Pancreas (tissue), 10 donors: ENCODE results near the gene SMARCA2. TPM values are rescaled to one million over a fixed set of nuclear protein-coding genes. Genes with fewer than 3 reads are reported as not detected.

Experiments
- ATAC-seq, 4 donors: fragments of 200-7000 bp; cut with Tn5 transposase; one replicate each; pipeline versions ENCODE4 v1.8.0 to v1.9.1; 2020; ENCODE audit warnings: mild to moderate bottlenecking in 4 of 4, moderate library complexity in 4 of 4
- DNase-seq, 6 donors: peaks; one replicate each; pipeline ENCODE4 v3.0.0-alpha.2; 2020
- FAIRE-seq: peaks from 2 replicates; lab custom pipeline; 2012; peaks lifted over from hg19 to GRCh38; lab: Jason Lieb, UNC
- H3K27ac ChIP-seq, 4 donors: fragments of 200-600 bp; sonication (generic); 1 replicate in 3 of 4; 2 replicates in 1 of 4; pipeline versions ENCODE4 v1.5.0 to v1.8.0; 2020
- H3K27me3 ChIP-seq, 4 donors: fragments of 200-600 bp; one replicate each; pipeline ENCODE4 v1.8.0; 2021
- H3K36me3 ChIP-seq, 3 donors: fragments of 200-600 bp; sonication (generic) in 1 of 3; one replicate each; pipeline versions ENCODE4 v1.5.0 to v1.8.0; 2020 to 2021
- H3K4me1 ChIP-seq, 3 donors: fragments of 200-600 bp; one replicate each; pipeline ENCODE4 v1.8.0; 2021
- H3K4me3 ChIP-seq, 4 donors: fragments of 200-600 bp; sonication (generic) in 2 of 4; one replicate each; pipeline versions ENCODE4 v1.5.0 to v1.8.0; 2020 to 2021
- H3K9me3 ChIP-seq, 4 donors: fragments of 200-600 bp; one replicate each; pipeline ENCODE4 v1.8.0; 2021
- CTCF ChIP-seq, 4 donors: fragments of 200-600 bp; sonication (generic) in 3 of 4; IDR thresholded peaks; one replicate each; pipeline versions ENCODE4 v1.5.0 to v1.8.0; 2021; ENCODE audit warnings: antibody characterized with exemption in 4 of 4
- WGBS, 2 donors: extraction: QIAGEN DNeasy Blood & Tissue Kit; methylation state at CpG; one replicate each; pipeline ENCODE4 v1.1.7; 2013; 5-methylcytosine and 5-hydroxymethylcytosine counted together
- intact Hi-C, 3 donors: fragments of 100-400 bp; cut with DNase I; formaldehyde crosslinking; loops; one replicate each; pipeline versions ENCODE4 v1.11.1 to v1.14.2; 2022
- polyA plus RNA-seq, 2 donors: library from polyadenylated mRNA; stranded (reverse); fragments of 200-250 nt; gene quantifications; one replicate each; pipeline ENCODE4 v1.2.3, GENCODE V29; 2013
- total RNA-seq, 6 donors: library from RNA; stranded (reverse); fragmentation: NEBNext Ultra II Directional in 4 of 6; extraction: Animal tissue kit (Norgen Biotek cat#: 25700) in 4 of 6; gene quantifications; one replicate each; pipeline versions ENCODE4 v1.2.1 to v1.2.4, GENCODE V29; 2021 to 2023
- donor health status: healthy with polysubstance abuse.
- donor health status: DM: no; HTN: no; CAD: no; lungs with moderate emphysema.
- donor health status: DM: no; HTN: no; CAD: no.
- donor health status: control.
- donor health status: control.
- donor health status: Bipolar disorder and iron deficiency.
- donor health status: DM: yes; HTN: yes; CAD: no.
- donor health status: DM: no; HTN: no; CAD: no.
- donor health status: DM: no; HTN: no; CAD: no.
- donor health status: DM: yes; HTN: yes; CAD: no.

SMARCA2 gene
- total and polyA plus RNA-seq, 8 donors = 21.7 to 91.4 (median 64.6) TPM

- FAIRE-seq = no peak
These were observed 175.9 kb downstream of the SMARCA2 start for GRCh38 chr9:2190939-2191608.

GRCh38 chr9:2191609-2191972, 176.4 kb downstream of the SMARCA2 start:
- ATAC-seq (no peak), DNase-seq (no peak), FAIRE-seq (no peak)
- Histone ChIP-seq H3K9me3 (no peaks in the 10 kb centered on the region), H3K27ac (no peak overlapping the region), H3K36me3 (peaks cover 0 to 7% (median 7%) of the 10 kb centered on the region in 3 donors), H3K4me1 (no peaks in the 10 kb centered on the region), H3K4me3 (no peak overlapping the region), H3K27me3 (no peaks in the 10 kb centered on the region)
- 61 to 64% methylated on average over 4 of the region's 4 CpGs for WGBS, 2 donors
- no peak for TF ChIP-seq CTCF (IDR thresholded peaks at IDR 0.05)
- intact Hi-C loops = no loop called here

More at GRCh38 chr9:2190939-2191608, 175.9 kb downstream of the SMARCA2 start:
- no peaks in the 10 kb centered on the region for H3K9me3 ChIP-seq
- WGBS, 2 donors = 95 to 96% methylated on average over 14 of the region's 14 CpGs
- no peak for TF ChIP-seq CTCF (IDR thresholded peaks at IDR 0.05)
- intact Hi-C loops = no loop called here
- no peaks in the 10 kb centered on the region for H3K4me1 ChIP-seq
- peaks cover 0 to 12% (median 12%) of the 10 kb centered on the region in 3 donors for H3K36me3 ChIP-seq
- ATAC-seq = no peak
- H3K27ac ChIP-seq = no peak overlapping the region
- no peaks in the 10 kb centered on the region for H3K27me3 ChIP-seq
- H3K4me3 ChIP-seq = no peak overlapping the region
- no peak for DNase-seq

DNA sequence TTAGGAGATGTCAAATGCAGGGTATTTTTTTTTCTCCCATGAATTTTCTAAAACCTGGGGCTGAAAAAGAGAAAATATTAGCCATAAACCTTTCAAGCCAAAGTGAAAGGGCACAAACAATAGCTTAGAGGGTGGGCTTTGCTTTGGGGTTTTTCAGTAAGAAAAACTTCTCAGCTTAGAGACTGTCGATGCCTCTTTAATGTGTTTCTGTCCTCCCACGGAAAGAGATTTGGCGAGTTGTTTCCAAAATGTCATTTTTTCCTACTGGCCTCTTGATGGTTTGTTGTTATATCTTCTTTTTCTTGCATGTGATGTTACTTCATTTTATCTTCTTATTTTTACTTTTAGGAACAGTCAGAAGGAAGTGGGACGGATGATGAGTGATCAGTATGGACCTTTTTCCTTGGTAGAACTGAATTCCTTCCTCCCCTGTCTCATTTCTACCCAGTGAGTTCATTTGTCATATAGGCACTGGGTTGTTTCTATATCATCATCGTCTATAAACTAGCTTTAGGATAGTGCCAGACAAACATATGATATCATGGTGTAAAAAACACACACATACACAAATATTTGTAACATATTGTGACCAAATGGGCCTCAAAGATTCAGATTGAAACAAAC, 177.3 kb downstream of the SMARCA2 start:
- H3K4me3 ChIP-seq = no peak overlapping the region
- H3K36me3 ChIP-seq = peaks cover 0 to 5% (median 5%) of the 10 kb centered on the region in 3 donors
- H3K9me3 ChIP-seq = no peaks in the 10 kb centered on the region
- DNase-seq = no peak
- no peak overlapping the region for H3K27ac ChIP-seq
- no peak for ATAC-seq
- intact Hi-C loops = no loop called here
- WGBS, 2 donors = 84 to 88% methylated on average over 5 of the region's 5 CpGs
- H3K27me3 ChIP-seq = no peaks in the 10 kb centered on the region
- no peaks in the 10 kb centered on the region for H3K4me1 ChIP-seq
- TF ChIP-seq CTCF (IDR thresholded peaks at IDR 0.05) = no peak
- no peak for FAIRE-seq

DNA sequence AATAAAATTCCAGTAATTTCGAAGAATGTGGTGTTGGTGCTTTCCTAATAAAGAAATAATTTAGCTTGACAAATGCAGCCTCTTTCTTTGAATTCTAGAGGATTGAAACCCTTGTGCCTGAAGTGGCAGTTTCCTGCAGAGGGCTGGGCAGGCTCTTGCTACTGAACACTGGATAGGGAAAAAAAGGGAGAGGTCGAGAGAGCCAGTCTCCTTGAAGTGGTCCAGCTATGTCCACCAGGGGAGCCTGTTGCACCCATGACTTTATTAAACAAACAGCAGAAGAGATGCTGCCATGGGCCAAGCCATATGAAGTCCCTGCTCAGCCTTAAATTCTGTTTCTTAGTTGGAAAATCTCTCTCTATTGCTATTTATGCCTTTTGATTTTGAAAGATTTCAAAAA, 178.4 kb downstream of the SMARCA2 start:
- Histone ChIP-seq H3K4me3 (no peak overlapping the region), H3K4me1 (no peaks in the 10 kb centered on the region), H3K9me3 (no peaks in the 10 kb centered on the region), H3K27ac (no peak overlapping the region), H3K27me3 (no peaks in the 10 kb centered on the region), H3K36me3 (peaks cover 0 to 5% (median 0%) of the 10 kb centered on the region in 3 donors)
- no peak for TF ChIP-seq CTCF (IDR thresholded peaks at IDR 0.05)
- intact Hi-C loops = no loop called here
- 76 to 83% methylated on average over 2 of the region's 2 CpGs for WGBS, 2 donors
- no peak for ATAC-seq
- no peak for FAIRE-seq
- DNase-seq = no peak

DNA sequence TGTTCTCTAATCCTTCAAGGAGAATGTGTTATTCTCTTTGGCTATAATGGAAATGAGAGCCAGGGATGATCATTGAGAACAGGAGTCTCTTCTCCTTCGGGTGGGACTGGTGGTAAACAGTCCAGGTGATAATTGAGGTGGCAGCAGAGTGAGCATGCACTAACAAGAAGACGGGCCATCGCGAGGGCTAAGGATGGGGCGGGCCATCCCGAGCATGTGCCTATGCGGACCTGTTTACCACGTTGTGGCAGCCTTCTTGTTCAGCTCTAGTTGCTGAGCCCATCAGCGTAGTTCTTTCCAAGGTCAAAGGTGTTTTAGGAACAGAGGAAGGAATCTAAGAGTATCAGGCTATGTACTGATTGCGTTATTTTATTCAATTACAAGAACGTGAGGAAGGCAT, 180.1 kb downstream of the SMARCA2 start:
- FAIRE-seq = no peak
- Histone ChIP-seq H3K4me1 (no peaks in the 10 kb centered on the region), H3K27ac (no peak overlapping the region), H3K9me3 (no peaks in the 10 kb centered on the region), H3K36me3 (peaks cover 0 to 5% (median 0%) of the 10 kb centered on the region in 3 donors), H3K27me3 (no peaks in the 10 kb centered on the region), H3K4me3 (no peak overlapping the region)
- 83 to 88% methylated on average over 11 of the region's 11 CpGs for WGBS, 2 donors
- ATAC-seq = no peak
- no peak for TF ChIP-seq CTCF (IDR thresholded peaks at IDR 0.05)
- DNase-seq = no peak
- intact Hi-C loops = no loop called here
